GM04503 (cell line): ENCODE data around the gene SHISA6.

Source experiments
- DNase-seq: peaks from one replicate; pipeline ENCODE4 v3.0.0-alpha.2; 2012; ENCODE audit warnings: low read depth

SHISA6 gene

DNA sequence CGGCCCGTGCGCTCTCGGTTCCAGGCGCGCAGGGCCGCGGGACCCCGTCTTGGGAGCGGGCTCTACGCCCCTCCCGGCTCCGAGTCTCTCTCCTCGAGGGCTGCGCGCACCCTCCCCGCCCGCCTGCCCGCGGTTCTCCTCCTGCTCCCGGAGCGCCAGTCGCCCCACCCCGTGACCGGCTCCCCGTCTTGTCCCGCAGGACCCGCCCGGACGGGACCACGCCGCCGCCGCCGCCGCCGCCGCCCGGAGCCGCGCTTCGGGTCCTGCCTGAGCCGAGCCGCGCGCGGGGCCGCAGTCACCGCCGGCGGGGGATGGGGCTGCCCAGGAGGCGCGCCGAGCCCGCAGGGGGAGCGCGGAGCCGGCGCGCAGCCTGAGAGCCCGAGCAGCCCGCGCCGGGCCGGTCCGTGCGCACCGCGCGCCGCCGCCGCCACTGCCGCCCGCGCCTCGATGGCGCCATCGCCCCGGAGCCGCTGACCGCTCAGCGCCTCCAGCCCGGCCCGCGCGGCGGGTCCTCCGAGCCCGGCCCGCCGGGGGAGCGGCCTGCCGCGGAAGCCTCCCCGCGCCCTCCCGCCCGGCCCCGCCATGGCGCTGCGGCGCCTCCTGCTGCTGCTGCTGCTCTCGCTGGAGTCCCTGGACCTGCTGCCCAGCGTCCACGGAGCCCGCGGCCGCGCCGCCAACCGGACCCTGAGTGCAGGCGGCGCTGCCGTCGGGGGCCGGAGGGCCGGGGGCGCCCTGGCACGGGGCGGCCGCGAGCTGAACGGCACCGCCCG lies at the start of gene SHISA6:
TSS of gene SHISA6 (plus strand) at position 373 of the 770 bp plus-strand sequence.
- no peak for DNase-seq

DNA sequence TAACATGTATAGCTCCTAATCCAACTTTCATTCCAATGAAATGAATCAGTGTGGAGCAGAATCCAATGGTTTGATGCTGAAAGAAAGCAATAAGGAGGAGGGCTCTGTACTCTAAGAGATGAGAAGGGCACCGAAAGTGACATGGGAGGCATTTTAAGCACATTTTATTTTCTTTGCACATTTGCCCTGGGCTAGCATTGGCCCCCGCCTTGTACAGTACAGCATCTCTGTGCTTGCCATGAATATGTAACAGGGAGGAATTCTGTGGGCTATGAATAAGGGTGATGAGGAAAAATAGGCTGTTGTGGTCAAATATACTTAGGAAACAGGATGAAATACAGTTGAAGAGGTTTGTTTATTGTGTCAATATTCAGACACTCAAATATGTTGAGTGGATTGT lies 45.2 kb upstream of the SHISA6 start:
- no peak for DNase-seq

DNA sequence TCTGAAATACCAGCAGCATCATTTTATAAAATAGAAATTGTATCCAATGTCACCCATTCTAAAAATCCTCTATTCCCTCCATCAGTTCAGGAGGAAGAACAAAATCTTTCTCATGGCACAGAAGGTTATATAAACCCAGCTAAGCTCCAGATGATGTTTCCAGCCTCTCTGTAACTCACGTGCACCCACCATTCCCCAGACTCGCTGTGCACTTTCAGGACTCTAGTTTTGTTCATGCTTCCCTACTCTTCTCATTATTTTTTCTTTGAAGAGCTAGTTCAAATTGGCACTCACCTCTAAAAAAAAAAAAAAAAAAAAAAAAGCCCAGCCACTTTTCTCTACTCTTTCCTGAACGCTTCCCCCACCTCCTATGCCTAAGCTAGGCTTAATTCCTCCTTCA lies 36.0 kb upstream of the SHISA6 start:
- no peak for DNase-seq

DNA sequence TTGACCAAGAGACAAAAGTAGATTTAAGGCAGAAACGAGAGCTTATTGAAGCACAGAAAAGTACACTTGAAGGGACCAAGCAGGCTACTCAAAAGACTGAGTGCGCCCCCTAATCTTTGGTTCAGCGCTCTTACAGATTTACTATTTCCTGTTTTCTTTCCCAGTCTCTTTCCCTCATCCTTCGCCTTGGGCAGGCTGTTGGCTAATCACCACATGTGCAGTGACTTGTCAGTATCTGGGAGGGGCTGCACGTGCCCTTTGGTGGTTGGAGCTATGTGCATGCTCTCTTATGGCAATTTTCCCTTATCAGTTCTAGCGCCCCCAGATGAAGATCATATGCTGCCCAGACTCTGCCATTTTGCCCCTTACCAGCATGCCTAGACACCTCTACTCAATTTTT lies 35.4 kb upstream of the SHISA6 start:
- no peak for DNase-seq

DNA sequence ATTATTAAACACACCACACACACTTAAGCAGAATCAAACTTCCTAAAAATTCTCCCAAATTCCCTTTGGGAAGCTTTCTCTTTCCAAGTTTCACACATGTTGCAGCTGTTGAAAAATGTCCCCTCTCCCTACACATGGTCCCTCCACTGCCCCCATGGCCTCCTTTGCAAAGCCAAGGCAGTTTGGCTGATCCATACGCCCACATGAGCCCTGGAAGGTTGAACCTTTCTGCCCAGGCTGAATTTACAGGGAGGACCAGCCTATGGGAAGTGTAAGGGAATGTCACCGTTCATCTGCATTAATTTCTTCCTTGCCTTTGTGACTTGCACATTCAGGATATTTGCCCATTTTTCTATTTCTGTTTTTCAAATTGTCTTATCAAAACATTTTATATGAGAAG lies 31.1 kb upstream of the SHISA6 start:
- no peak for DNase-seq

DNA sequence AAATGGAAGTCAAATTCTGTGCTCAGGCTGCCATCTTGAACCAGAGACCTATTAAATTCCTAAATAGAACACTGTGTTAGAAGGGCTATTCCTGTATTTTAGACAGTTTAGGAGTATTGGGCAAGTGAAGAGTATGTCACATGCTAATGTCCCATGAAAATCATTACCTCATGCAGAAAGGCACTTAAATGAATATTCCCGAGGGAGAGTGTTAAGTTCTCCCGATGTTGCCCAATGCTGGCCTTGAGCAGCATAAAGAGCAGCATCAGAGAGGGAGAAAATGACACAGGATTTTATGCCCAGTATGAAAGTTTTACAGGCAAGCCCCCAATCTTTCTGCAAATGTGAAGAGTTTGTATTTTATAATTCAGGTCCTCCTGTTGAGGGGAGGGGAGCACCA lies 28.2 kb upstream of the SHISA6 start:
- DNase-seq = no peak

GRCh38 chr17:11216976-11217375 lies 24.0 kb upstream of the SHISA6 start:
- no peak for DNase-seq

GRCh38 chr17:11221196-11221595 lies 19.8 kb upstream of the SHISA6 start:
- no peak for DNase-seq

DNA sequence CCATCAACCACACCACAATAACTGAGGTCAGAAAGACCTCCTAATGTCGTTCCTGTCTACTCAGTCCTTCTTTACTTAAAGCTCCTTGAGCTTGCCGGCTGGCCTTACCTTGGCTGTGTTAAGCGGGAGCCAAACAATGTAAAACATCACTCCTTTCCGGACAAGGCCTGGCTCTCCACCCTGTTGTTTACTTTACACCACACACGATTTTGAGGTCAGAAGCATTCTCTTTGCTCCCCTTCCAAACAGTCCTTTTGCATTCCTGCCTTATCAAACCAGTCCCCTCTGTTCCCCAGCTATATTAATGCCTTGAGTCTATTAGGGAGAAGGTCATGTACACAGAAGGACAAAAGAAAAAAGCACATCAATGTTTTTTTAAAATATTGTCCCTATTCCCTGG lies 19.3 kb upstream of the SHISA6 start:
- DNase-seq = no peak

DNA sequence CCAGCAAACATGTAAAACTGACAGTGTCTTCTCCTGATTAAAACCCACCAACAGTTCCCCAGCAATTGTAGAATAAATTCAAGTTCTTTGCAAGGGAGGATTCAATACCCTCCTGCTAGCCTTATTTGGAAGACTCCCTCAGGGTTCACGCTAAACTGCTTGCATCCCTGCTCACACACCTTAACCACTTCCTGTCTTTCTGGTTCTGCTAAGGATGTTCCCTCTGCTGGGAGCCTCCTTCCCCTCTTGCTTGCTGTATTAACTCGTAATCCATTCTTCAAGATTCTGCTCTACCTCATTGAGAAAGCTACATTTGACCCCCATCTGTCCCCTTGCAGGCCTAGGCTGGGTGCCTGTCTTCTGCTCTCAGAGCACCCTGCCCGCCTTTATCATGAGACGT lies 2.3 kb upstream of the SHISA6 start:
- DNase-seq = no peak

GRCh38 chr17:11239379-11239970 lies 1.5 kb upstream of the SHISA6 start:
- no peak for DNase-seq

GRCh38 chr17:11240041-11240840 lies 772 bp upstream of the SHISA6 start:
- DNase-seq = no peak

- DNase-seq = no peak
Measured at GRCh38 chr17:11241611-11242226, 706 bp downstream of the SHISA6 start.

DNA sequence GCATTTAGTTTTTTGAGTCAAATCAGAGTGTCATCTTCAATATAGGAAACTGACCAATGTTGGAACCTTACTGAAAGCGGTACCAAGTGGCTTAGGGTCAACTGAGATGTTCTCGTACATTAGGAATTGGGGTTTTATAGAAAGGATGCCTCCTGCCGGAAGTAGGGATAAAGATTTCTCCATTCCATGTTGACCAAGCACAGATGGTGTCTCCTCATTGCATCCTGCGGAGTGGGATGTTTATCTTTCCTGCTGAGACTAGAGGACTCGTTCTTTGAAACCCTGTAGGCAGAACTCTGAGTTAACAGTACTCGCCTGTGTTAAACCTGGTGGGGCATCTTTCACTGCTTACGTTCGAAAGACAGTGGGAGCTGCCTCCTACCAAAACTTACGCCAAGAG lies 1.4 kb downstream of the SHISA6 start:
- no peak for DNase-seq

DNA sequence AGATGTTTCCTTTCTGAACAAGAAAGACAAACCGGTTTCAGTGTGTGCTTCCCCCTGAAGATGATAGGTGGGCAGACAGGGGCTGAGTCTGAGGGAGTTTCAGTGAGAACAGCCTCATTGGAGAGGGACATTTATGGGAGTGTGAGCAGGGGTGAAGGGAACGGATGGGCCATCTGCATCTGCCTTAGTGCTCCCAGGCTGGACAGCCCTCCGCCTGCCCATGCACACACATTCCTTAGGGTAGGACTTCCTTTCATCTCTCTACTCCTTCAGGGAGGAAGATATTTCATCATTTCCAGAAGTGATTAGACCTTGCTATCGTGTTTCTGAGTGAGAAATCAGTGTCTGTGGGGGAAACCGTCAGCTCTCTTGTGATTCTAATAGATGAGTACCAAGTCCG lies 3.8 kb downstream of the SHISA6 start:
- no peak for DNase-seq

DNA sequence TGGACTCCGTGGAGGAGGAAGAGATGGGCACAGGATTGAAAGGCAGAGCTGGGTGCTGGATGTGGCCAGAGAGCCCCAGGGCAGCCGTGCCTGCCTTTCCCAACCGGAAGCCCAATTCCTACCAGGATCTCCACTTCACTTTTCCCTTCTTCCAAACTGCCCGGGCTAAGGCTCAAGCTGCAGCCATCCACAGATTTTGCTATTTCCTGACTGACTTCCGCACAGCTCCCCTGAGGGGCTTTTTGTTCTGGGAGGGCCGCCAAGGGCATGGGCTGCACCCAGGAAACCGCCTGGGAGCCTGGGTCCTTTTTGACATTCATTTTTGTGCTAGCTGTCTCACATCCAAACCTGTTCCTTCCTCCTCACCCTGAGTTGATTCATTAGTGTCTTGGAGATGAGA lies 4.2 kb downstream of the SHISA6 start:
- DNase-seq = no peak

DNA sequence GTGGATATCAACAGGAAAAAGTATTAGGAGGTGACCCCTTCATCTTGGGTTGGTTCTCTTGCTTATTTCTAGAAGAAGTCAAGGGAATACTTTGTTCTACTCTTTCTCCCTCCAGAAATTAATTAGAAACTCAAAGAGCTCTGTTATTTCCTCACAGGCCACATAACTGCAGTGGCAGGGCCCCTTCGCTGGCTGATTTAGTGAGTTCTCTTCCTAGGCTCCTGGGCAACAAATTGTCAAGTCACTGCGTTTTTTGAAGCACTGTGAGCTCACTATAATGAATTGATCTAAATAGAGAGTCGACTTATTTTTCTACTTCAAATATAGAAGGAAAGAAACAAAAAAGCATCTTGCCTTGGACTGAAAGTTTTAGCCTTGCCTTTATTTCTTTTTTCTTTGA lies 4.8 kb downstream of the SHISA6 start:
- no peak for DNase-seq

- no peak for DNase-seq
Measured at GRCh38 chr17:11250161-11250560, 9.1 kb downstream of the SHISA6 start.

DNA sequence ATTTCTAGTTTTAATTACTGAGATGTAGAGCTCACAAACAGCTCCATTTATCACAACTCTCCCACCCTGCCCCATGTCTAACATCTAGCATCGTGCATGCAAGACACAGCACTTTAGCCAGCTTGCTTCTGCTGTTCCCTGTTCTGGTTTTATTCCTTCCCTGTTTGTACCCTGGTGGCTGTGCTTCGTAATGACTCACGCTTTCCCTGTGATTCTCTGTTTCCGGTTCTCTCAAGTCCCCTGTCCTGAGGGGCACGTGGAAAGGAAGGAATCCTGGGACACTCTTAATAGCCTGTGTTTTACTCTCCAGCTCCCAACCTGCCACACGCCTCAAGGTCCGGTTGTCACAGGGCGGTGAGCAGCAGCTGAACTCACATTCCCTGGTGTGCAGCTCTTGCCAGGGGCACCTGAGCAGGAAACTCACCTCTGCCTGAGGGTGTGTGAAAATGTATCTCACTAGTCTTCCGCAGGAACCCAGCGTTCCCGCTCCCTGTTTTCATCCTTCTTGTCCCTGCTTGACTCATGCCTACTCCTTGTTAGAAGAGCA lies 10.6 kb downstream of the SHISA6 start:
- DNase-seq = no peak

DNA sequence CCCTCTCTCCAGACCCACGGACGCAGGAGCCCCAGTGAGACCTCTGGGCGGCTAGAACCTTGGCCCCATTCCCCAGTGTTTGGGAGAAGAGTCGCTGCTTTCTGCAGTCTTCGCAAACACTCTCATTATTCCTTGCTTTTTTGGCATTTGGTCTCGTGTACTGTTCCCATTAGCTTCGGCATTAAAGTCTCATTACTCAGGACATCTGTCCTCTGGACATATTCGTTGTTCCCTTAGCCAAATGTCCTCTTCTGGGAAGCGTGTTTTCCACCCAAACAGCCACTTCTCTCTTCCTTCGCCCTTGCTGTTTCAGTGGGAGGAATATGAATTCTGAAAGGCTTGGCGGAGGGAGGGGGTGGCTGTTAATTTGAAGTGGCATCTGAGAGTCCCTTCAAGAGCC lies 11.1 kb downstream of the SHISA6 start:
- DNase-seq = no peak

GRCh38 chr17:11256877-11257276 lies 15.9 kb downstream of the SHISA6 start:
- no peak for DNase-seq

DNA sequence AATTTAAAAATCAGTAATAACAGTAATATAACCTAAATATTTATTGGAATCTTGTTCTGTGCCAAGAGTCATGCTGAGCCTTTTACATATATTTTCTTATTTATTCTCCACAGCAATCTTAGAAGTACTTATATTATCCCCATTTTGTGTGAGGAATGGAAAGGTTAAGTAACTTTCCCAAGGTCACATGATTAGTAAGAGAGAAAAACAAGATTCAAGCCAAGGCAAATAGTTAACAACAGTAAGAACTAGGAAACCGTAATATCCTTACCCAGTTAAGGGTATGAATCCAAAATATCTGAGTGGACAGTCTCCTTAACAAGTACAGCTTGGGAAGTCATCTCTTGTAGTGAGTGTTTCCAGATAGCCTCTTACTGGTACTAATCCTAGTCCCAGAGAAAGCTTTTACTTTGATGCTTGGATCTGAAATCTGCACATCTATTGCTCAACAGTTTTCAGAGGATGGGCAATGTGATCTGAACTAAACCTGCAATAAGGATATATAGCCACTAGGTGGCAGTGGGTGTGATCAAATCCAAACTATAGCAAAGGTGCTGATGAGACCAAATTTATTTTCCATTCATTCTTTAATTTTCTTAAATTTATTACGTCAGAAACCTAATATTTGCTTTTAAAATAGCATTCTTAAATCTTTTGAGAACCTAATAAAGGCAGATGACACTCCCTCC lies 23.3 kb downstream of the SHISA6 start:
- DNase-seq = no peak
